ENCODE measurements around the gene FGD4. TPM values are rescaled to one million over a fixed set of nuclear protein-coding genes. Genes with fewer than 3 reads are reported as not detected.
"Not testable (repeated sequence)": the region's sequence is repeated elsewhere in the genome, so short reads cannot be mapped to it uniquely, and the experiment has no call there.

Gene FGD4
- total RNA-seq, 4 donors from 2014 or later: 22.1 to 56.7 (median 38.0) TPM

- no peak for ATAC-seq
- H3K27ac ChIP-seq: peak overlapping the region in 3 of 4 donors; percentile 11 to 36 (median 16)
- peaks cover 0 to 11% of the 10 kb centered on the region in 2 donors for H3K36me3 ChIP-seq
- H3K4me1 ChIP-seq: peaks cover 0 to 70% (median 14%) of the 10 kb centered on the region in 3 donors
- H3K4me3 ChIP-seq: no peak overlapping the region
- H3K27me3 ChIP-seq: no peaks in the 10 kb centered on the region
- TF ChIP-seq POLR2A (IDR thresholded peaks at IDR 0.05): no peak
- TF ChIP-seq EP300 (IDR thresholded peaks at IDR 0.05): no peak
- no peak for TF ChIP-seq POLR2AphosphoS5 (IDR thresholded peaks at IDR 0.05)
- TF ChIP-seq, protein P1, sequence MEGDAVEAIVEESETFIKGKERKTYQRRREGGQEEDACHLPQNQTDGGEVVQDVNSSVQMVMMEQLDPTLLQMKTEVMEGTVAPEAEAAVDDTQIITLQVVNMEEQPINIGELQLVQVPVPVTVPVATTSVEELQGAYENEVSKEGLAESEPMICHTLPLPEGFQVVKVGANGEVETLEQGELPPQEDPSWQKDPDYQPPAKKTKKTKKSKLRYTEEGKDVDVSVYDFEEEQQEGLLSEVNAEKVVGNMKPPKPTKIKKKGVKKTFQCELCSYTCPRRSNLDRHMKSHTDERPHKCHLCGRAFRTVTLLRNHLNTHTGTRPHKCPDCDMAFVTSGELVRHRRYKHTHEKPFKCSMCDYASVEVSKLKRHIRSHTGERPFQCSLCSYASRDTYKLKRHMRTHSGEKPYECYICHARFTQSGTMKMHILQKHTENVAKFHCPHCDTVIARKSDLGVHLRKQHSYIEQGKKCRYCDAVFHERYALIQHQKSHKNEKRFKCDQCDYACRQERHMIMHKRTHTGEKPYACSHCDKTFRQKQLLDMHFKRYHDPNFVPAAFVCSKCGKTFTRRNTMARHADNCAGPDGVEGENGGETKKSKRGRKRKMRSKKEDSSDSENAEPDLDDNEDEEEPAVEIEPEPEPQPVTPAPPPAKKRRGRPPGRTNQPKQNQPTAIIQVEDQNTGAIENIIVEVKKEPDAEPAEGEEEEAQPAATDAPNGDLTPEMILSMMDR (IDR thresholded peaks at IDR 0.05): no peak
- WGBS, 2 donors (ENCODE audit: low coverage in 1 of 2): 73 to 79% methylated on average over 10 to 11 of the region's 11 CpGs
- H3K9me3 ChIP-seq: no peaks in the 10 kb centered on the region
These were observed 162.6 kb downstream of the FGD4 start for GRCh38 chr12:32561931-32562341.

DNA sequence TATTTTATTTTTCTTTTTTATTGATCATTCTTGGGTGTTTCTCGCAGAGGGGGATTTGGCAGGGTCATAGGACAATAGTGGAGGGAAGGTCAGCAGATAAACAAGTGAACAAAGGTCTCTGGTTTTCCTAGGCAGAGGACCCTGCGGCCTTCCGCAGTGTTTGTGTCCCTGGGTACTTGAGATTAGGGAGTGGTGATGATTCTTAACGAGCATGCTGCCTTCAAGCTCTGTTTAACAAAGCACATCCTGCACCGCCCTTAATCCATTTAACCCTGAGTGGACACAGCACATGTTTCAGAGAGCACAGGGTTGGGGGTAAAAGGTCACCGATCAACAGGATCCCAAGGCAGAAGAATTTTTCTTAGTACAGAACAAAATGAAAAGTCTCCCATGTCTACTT lies 163.1 kb downstream of the FGD4 start:
- Histone ChIP-seq H3K36me3 (peaks cover 0 to 11% of the 10 kb centered on the region in 2 donors), H3K4me1 (peaks cover 0 to 74% (median 18%) of the 10 kb centered on the region in 3 donors), H3K27ac (peak overlapping the region in 3 of 4 donors; percentile 11 to 36 (median 16))
- WGBS, 2 donors (ENCODE audit: low coverage in 1 of 2): 68% methylated on average over 4 of the region's 6 CpGs; no CpG with 5 or more reads in 1 of the 2 donors
- not testable (repeated sequence) for H3K27me3 ChIP-seq, H3K9me3 ChIP-seq, H3K4me3 ChIP-seq, ATAC-seq

- Histone ChIP-seq H3K4me3 (no peak overlapping the region), H3K9me3 (no peaks in the 10 kb centered on the region), H3K27me3 (no peaks in the 10 kb centered on the region), H3K4me1 (peaks cover 0 to 56% (median 11%) of the 10 kb centered on the region in 3 donors), H3K36me3 (peaks cover 0 to 11% of the 10 kb centered on the region in 2 donors), H3K27ac (peak overlapping the region in 3 of 4 donors; percentile 32 to 45 (median 35))
- TF ChIP-seq, protein P1 (IDR thresholded peaks at IDR 0.05): no peak
- TF ChIP-seq POLR2AphosphoS5 (IDR thresholded peaks at IDR 0.05): no peak
- TF ChIP-seq EP300 (IDR thresholded peaks at IDR 0.05): no peak
- TF ChIP-seq POLR2A (IDR thresholded peaks at IDR 0.05): no peak
- no peak for ATAC-seq
- 69 to 82% methylated on average over 2 of the region's 2 CpGs for WGBS, 2 donors (ENCODE audit: low coverage in 1 of 2)
These were observed 167.4 kb downstream of the FGD4 start for GRCh38 chr12:32566663-32567295.

- H3K27ac ChIP-seq: peak overlapping the region in 3 of 4 donors; percentile 32 to 45 (median 35)
These were observed 167.9 kb downstream of the FGD4 start for GRCh38 chr12:32567296-32567674.

GRCh38 chr12:32568228-32568627 lies 168.9 kb downstream of the FGD4 start:
- peaks cover 0 to 51% (median 11%) of the 10 kb centered on the region in 3 donors for H3K4me1 ChIP-seq
- 11 to 29% methylated on average over 1 of the region's 1 CpG for WGBS, 2 donors (ENCODE audit: low coverage in 1 of 2)
- H3K9me3 ChIP-seq: no peaks in the 10 kb centered on the region
- TF ChIP-seq, protein P1 (IDR thresholded peaks at IDR 0.05): no peak
- TF ChIP-seq POLR2AphosphoS5 (IDR thresholded peaks at IDR 0.05) (peak; percentile 40), POLR2A (IDR thresholded peaks at IDR 0.05) (no peak), EP300 (IDR thresholded peaks at IDR 0.05) (no peak)
- H3K27me3 ChIP-seq: no peaks in the 10 kb centered on the region
- peak; percentile 55 for ATAC-seq
- peaks cover 0 to 11% of the 10 kb centered on the region in 2 donors for H3K36me3 ChIP-seq
- H3K4me3 ChIP-seq: no peak overlapping the region
- H3K27ac ChIP-seq: peak overlapping the region in 3 of 4 donors; percentile 20 to 53 (median 35)

More at GRCh38 chr12:32567296-32567674, 167.9 kb downstream of the FGD4 start:
- Histone ChIP-seq H3K36me3 (peaks cover 0 to 11% of the 10 kb centered on the region in 2 donors), H3K27me3 (no peaks in the 10 kb centered on the region), H3K9me3 (no peaks in the 10 kb centered on the region), H3K4me1 (peaks cover 0 to 51% (median 11%) of the 10 kb centered on the region in 3 donors), H3K4me3 (no peak overlapping the region)
- no peak for ATAC-seq
- no peak for TF ChIP-seq EP300 (IDR thresholded peaks at IDR 0.05)
- TF ChIP-seq, protein P1 (IDR thresholded peaks at IDR 0.05): no peak
- no peak for TF ChIP-seq POLR2A (IDR thresholded peaks at IDR 0.05)
- no peak for TF ChIP-seq POLR2AphosphoS5 (IDR thresholded peaks at IDR 0.05)
- WGBS, 2 donors (ENCODE audit: low coverage in 1 of 2): 71 to 79% methylated on average over 4 to 6 of the region's 6 CpGs
